Adrenal gland (tissue), 5 donors: ENCODE results near the gene AQP10.
"Not testable (repeated sequence)": the region's sequence is repeated elsewhere in the genome, so short reads cannot be mapped to it uniquely, and the experiment has no call there.

Source experiments
- CTCF ChIP-seq, 6 experiments: fragments of 450-650 bp in 4 of 6; fragments of 200-600 bp in 2 of 6; sonication (generic) in 1 of 6; IDR thresholded peaks; 1 replicate in 5 of 6; 2 replicates in 1 of 6; pipeline versions ENCODE4 v1.5.1 to v1.8.0; 2016 to 2021; ENCODE audit warnings: antibody characterized with exemption in 6 of 6, mild to moderate bottlenecking in 2 of 6, moderate library complexity in 1 of 6
- POLR2A ChIP-seq, 2 donors: fragments of 450-650 bp; IDR thresholded peaks; one replicate each; pipeline ENCODE4 v1.6.1; 2017; ENCODE audit warnings: antibody characterized with exemption in 2 of 2, mild to moderate bottlenecking in 2 of 2, moderate library complexity in 1 of 2
- donor health status: DM: no; HTN: no; CAD: no.

GRCh38 chr1:154307670-154308270 is 13.1 kb upstream of the AQP10 start:
- TF ChIP-seq CTCF, POLR2A (IDR thresholded peaks at IDR 0.05): not testable (repeated sequence)
